GM21737 (cell line): ENCODE data around the gene IRX4.
"Not testable (repeated sequence)": the region's sequence is repeated elsewhere in the genome, so short reads cannot be mapped to it uniquely, and the experiment has no call there.

ENCODE experiments used
- ATAC-seq: cut with Tn5 transposase; IDR thresholded peaks from one replicate; pipeline ENCODE4 v1.9.1; 2021; ENCODE audit warnings: mild to moderate bottlenecking, moderate library complexity; ENCODE audit not compliant: unreplicated experiment

IRX4 gene

GRCh38 chr5:1860949-1861348 is 21.8 kb downstream of the IRX4 start:
- no peak for ATAC-seq

DNA sequence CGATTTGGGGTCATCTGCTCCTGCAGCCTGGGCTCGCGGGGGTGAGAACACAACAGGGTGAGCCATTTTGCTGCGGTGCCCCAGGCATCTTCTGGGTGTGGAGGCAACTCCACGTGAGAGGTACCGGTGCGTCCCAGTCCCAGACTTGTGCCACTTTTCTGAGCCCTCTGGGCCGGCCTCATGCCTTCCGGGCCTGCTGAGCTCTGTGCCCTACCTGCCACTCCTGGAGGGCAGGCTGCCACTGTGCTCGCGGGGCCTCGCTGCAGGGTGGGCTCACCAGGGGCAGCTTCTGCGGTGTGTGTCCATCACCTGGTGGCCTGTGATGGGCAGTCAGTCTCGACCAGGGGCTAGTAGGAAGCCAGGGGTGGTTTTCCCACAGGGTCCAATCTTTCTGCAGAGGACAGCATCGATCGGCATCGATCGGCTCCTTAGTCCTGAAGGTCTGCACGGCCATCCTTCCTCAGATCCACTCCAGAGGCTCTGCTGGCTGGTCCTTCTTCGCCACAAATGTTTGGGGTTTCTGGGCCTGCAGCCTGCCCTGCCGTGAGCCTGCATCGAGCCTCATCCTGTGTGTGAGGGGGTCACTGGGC is 22.6 kb downstream of the IRX4 start:
- no peak for ATAC-seq

- no peak for ATAC-seq
These were observed 23.6 kb downstream of the IRX4 start for GRCh38 chr5:1859099-1859498.

- ATAC-seq = no peak
These were observed 24.3 kb downstream of the IRX4 start for GRCh38 chr5:1858436-1858835.

DNA sequence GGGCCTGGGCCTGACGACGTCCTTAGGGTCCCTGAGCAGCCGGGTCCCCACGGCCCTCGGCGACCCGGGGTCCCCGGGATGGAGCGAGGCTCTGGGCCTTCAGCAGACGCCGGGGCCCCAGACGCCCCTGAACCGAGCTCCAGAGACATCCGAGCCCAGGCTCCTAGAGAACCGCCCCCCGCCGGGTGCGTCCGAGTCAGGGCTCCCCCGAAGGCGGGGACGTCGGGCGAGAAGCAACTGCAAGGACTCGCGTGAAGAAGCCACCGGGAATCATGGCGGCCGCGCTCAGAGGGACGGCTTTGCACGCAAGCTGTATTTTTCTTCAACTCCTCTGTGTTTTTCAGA is 25.5 kb downstream of the IRX4 start:
- no peak for ATAC-seq

DNA sequence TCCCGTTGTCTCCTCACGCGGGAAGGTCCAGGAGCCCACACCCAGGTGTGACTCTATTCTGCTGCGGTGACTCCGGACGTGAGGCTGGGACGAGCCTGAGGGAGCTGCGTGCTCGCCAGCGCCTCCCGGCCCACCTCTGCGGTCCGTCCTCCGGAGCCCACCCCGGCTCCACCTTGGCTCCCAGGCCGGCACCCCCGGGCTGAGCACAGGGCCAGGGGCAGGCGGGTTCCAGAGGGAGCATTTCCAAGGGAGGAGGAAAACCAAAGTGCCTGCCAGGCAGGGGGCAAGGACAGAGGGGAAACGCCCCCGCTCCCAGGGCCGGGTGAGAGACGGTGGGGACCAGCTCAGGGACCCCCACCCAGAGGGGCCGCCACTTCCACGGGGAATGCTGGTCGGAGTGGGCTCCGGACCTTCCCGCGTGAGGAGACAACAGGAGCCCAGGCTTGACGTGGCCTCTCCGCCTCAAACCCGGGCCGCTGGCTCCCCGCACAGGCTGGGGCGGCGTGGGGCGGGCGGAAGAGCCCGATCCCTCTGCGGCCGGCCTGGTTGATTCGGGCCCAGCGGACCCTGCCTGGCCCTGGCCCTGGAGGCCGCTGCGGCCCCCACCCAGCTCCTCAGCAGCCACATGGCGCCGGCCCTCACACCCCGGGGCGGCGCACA is 26.0 kb downstream of the IRX4 start:
- ATAC-seq = no peak

- no peak for ATAC-seq
These were observed 27.1 kb downstream of the IRX4 start for GRCh38 chr5:1855596-1855995.

DNA sequence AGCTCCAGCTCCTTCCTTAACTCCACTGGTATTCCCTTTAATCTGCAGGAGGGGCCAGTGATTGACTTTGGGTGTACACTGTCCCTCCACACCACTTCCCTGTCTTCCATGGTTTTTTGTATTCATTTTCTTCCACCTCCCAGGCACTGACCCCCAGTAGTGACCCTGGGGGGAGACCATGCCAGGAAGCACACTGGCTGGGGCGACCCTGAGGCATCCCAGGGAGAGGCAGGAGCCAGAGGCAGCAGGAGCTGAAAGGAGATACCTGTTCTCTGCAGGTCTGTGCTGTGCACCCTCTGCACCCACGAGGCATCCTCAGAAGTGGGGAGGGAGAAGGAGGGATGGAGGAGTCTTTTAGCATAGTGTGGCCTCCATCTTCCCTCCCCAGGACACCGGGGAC is 27.6 kb downstream of the IRX4 start:
- ATAC-seq = no peak

- ATAC-seq = no peak
These were observed 29.2 kb downstream of the IRX4 start for GRCh38 chr5:1853531-1853930.

- no peak for ATAC-seq
These were observed 30.3 kb downstream of the IRX4 start for GRCh38 chr5:1852324-1852947.

DNA sequence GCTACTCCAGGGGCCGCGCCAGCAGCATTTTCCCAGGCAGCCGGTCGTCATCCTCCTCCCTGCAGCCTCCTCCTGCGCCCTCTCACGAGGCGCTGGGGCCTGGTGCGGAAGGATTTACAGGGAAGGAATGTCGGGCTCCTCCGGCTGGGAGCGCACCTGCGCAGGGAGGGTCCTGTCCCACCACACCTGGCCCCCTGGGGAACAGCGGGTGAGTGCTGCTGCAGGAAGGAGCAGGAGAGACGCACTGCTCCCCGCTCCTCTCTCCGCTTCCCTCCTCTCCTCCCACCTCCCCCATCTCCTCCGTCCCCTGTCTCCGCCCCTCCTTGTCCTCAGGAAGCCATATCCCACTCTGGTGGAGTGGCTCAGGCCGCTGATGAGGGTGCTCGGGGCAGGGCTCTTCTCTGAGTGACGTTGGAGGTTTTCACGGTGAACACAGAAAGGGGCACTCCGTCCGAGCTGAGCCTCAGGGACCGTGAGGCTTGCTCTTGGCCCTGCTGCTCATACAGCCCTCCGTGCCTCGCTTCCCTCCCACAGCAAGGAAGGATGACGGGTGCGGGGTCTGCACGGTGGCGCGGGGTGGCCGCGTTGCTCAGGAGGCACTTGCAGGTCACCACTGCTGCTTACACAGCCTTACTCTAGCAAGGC is 31.3 kb downstream of the IRX4 start:
- ATAC-seq = no peak

DNA sequence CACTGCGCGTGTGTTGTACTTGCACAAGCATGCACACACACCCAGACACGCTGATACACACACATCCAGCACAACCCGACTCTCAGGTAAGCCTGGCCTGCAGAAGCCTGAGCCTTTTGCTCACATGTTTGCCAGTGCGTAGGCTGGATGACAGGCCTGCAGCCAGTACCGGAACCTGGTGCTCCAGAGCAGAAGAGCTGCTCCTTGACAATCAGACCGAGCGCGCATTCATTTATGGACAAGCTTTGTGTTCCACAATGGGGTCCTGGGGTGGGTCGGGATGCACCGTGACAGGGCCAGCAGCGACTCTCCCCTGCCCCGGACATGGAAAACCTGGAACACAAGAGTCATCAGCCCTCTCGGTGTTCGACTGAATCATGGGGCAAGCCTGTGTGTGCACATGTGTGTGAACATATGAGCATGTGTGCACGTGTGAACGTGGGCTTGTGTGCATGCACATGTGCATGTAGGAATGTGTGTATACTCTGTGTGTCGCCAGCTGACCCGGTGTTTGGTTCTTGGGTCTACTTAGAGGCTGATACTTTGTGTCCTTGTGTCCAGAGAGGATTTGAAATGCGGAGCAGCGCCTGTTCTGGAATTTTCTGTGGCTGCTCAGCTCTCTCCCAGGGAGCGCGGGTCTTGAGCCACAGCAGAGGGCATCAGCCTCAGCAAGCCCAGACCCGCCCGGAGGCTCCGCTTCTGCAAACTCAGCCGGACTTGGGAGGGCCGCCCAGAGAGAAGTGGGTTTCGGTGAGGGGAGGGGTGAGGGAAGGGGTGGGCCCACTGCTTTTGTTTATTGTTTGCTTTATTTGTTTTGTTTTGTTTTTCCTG is 32.2 kb downstream of the IRX4 start:
- no peak for ATAC-seq

- no peak for ATAC-seq
These were observed 35.1 kb downstream of the IRX4 start for GRCh38 chr5:1847611-1848010.

DNA sequence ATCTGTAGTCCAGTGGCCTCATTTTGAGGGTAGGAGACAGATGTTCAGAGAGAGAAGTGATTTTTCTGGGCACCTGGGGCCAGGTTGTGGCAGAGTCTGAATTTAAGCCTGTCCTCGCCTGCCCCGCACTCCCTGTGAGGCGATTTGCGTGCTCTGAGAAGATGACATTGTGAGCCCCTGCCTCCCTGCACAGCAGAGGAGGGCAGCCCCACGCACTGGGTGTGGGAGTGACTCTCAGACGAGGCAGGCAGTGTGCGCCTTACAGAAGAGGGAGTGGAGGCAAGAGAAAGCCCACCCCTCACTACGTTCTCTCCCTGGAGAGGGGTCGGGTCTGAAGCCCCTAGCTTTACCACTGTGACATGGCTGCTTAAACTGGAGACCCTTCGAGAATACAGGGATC is 35.7 kb downstream of the IRX4 start:
- ATAC-seq = no peak

GRCh38 chr5:1846583-1846982 is 36.1 kb downstream of the IRX4 start:
- ATAC-seq = no peak

- ATAC-seq = no peak
These were observed 37.0 kb downstream of the IRX4 start for GRCh38 chr5:1845696-1846095.

DNA sequence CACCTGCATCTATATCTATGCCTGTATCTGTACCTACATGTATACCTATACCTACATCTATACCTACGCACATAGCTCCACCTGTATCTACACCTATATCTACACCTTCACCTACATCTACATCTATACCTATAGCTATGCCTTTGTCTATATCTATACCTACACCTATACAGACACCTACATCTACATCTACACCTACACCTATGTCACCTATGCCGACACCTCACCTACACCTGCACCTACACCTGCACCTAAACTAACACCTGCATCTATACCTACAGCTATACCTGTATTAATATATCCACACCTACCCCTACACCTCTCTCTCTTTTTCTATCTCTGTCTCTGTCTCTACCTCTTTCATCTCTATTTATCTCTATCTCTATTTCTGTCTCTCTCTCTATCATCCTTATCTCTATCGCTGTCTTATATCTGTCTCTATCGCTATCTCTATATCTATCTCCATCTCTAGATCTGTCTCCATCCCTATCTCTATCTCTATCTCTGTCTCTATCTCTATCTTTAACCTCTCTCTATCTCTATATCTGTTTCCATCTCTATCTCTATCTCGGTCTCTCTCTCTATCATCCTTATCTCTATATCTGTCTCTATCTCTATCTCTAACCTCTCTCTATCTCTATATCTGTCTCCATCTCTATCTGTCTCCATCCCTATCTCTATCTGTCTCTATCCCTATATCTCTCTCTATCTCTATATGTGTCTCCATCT is 37.9 kb downstream of the IRX4 start:
- ATAC-seq = no peak

GRCh38 chr5:1843761-1844160 is 39.0 kb downstream of the IRX4 start:
- ATAC-seq = not testable (repeated sequence)

DNA sequence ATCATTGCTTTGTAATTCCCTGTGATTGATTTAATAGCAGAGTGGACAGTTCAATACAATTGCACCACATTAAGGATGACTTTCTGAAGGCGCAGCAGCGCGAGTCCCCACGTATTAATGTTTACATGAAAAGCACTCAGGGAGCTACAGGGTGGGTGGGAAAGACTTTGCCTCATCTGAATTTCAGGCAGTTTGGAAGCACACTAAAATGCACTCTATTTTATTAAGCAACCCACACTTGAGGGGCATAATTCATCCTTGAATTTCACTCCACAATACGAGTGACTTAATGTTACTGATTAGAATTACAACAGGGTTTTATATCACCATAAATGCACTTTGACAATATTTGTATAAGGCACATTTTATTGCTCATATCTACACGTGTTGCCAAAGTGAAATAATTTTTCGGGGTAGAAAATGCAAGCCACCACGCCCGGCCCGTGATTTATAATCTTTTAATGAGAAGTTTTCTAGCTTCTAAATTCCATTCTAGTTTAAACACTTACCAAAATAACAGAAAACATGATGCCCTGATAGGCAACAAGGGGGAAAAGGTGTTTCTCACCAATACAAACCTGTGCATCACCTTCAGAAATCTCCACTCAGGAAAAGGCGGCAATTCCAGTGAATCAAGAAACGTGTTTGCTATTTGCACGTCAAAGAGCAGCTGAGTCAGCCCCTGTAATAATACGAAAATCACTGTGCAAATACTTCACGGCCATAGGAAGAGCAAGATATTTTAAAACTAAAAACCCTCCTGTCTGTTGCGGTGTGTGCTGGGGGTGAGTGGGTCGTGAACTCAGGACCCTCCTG is 40.5 kb downstream of the IRX4 start:
- ATAC-seq = no peak
